NCI-H446 (cell line): ENCODE measurements around the gene RPRM.
A peak's percentile ranks its signal among the peaks of the same experiment; 100 is the strongest.
"Not testable (repeated sequence)": the region's sequence is repeated elsewhere in the genome, so short reads cannot be mapped to it uniquely, and the experiment has no call there.

Source experiments
- DNase-seq, 2 experiments: peaks; one replicate each; lab custom pipeline; 2025; lab: John Stamatoyannopoulos, UW

Gene RPRM

DNA sequence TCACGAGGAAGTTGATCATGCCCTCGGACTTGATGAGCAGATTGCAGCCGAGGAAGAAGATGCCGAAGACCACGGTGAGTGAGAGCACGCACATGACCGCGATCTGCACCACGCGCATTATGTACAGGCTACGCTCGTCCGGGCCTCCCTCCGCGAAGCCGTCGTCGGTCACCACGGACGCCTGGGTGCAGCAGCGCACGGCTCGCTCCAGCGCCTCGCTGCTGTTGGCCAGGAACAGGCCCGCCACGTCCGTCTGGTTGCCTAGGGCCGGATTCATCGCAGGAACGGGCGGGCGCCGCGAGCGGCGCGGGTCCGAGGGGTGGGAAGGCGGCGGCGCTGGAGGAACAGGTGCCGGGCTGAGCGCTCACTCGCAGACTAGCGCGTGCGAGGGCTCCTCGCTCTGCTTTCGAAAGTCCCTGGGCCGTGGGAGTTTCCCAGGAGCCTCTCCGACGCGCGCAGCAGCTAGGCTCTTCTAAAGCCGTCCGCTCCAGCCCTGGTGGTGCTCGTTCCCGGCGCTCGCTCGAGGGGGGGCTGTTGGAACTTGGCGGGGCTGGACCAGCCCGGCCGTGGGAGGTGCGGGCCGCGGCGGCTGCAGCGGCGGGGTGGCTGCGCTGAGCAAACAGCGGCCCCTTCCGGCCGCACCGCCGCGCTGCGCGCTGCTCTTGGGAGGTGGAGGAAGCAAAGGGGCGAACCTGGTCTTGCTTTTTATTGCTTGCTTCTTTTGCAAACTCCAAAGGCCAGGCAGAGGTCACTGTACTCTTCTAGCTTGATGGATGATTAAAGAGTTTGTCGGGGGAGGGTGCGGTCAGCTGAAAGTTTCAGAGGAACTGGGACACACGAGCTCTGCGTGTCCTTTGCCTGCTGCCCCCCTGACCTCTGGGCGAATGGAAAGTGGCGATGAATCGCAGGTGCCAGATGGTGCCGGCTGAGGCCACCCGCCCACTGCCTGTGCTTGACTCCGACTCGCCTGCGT, at the start of gene RPRM:
RPRM (minus strand) TSS at position 474 of the 973 bp plus-strand sequence; CDS start at position 277, 197 bp downstream.
- peak; percentile 33 to 76 for DNase-seq

- DNase-seq = peak; percentile 48 to 73
Observed at GRCh38 chr2:153519257-153519875, 40.8 kb upstream of the RPRM start.

- no peak for DNase-seq
Observed at GRCh38 chr2:153512331-153512730, 33.8 kb upstream of the RPRM start.

DNA sequence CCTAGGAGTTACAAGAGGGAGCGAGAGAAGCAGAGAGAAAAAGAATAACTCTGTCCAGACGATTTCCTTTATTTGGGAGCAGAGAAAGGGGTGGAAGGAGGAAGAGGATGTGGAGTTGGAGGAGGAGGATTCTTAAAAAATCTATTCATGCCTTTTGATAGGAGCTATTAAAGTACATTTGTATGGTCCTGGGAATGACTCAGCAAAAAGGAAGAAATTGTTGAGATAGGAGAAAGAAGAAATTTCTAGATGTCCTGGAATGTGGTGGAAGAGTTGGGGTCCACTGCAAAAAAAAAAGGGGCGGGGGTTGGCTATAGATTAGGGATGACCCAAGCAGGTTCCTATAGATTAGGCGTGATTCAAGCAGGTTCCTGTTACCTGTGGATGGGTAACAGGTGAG, 32.4 kb upstream of the RPRM start:
- no peak for DNase-seq

DNA sequence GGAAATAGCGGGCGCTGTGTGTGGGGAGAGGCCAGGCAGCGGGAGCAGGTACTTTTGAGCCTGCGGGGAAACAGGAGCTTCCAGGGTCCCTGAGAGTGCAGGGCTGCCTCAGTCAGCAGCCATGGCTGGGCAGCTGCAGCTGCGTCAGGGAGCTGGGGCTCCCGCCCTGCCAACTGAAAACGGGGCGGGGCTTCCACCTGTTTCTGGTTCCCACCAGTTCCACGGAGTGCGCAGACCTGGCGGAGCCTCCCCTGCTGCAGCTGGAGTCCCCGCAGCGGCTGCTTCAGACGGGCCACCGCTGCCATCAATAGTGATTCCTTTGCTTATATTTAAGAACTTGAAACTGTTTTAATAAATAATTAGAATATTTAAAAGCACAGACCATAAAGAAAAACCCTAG, 30.6 kb upstream of the RPRM start:
- DNase-seq = no peak

DNA sequence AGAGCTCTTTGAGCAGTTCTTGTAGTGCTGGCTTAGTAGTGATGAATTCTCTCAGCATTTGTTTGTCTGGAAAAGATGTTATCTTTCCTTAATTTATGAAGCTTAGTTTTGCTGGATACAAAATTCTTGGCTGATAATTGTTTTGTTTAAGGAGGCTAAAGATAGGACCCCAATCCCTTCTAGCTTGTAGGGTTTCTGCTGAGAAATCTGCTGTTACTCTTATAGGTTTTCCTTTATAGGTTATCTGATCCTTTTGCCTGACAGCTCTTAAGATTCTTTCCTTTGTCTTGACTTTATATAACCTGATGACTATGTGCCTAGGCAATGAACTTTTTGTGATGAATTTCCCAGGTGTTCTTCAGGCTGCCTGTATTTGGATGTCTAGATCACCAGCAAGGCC, 27.9 kb upstream of the RPRM start:
- DNase-seq = not testable (repeated sequence)

DNA sequence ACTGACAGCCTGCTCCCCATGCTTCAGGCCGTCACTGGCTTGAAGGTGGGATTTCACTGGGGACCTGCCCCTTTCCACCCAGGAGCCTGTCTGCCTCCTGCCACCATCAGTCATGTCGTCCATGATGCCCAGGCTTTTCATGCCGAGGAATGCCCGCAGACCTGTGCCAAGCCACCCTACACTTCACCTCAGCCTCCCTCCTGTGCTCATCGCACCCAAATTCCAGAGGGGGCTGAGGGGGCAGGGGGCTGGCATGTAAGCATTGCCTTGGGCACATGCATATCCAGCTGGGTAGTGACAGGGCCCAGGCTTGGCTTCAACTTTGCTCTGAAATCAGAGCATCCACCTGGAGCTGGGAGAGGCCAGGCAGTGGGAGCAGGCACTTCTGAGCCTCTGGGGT, 20.9 kb upstream of the RPRM start:
- no peak for DNase-seq

DNA sequence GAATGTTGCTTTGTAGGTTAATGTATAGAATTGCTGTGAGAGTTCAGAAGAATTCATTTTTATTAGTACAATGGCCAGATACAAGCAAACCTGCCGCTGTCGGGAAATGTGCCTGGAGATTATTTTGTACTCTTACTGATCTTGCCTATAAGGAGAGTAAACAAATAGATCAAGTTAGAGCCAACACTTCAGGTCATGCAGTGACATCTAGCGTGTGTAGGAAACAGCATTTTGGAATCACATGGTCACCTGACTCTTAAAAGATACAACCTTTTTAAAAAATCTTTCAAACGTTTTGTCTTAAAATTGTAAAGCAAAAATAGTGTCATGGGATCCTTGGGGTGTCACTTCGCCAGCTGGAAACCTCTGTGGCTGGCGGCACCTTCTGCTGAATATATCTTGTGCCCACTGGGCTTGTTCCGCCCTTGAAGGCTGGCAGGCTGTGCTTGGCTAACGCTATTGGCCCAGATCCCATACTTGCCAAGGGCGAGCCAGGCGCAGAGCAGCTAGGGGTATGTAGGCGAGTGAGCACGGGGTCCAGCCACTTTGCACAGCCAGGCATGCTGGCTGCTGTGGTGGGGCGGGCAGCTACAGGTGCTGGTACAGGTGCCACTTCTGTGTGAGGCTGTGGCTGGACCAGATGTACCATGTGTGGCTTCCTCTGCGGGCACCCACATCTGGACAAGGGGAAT, 19.5 kb upstream of the RPRM start:
- peak; percentile 25 to 52 for DNase-seq

- DNase-seq = peak in 1 of 2 experiments; percentile 9
Observed at GRCh38 chr2:153495725-153496124, 17.2 kb upstream of the RPRM start.

DNA sequence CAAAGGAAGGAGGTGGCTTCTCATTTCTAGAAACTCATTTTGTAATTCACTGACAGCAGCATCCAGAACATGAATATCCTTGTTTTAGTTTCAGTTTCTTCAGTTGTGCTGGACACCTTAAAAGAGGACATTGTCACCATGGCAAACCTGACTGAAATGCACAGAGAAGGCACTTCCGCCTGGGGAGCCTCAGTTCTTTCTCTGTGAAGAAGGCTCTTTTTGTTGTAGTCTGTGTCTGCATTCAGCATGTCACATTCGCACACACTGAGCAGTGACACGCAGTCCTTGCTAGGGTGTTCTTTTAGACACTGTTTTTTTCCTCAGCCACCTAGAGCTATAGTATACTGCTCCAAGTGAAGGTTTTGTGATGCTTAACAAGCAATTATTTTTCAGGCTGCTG, 9.5 kb upstream of the RPRM start:
- DNase-seq = no peak

DNA sequence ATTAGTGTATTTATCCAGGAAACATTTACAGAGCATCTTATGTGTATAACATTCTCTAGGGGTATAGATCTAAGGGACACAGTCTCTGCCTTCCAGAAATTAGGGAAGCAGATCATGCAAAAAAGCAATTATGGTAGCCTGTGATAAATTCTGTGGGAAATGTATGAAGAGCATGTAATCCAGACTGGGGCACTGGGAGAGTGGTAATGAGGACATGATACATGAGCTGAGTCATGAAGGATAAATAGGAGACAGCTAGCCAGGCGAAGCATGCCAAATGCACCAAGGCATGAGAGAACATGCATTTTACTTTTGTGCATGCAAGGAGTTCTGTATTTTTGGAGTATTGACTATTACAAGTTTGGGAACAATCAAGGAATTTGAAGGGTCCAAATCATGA, 8.9 kb upstream of the RPRM start:
- no peak for DNase-seq

DNA sequence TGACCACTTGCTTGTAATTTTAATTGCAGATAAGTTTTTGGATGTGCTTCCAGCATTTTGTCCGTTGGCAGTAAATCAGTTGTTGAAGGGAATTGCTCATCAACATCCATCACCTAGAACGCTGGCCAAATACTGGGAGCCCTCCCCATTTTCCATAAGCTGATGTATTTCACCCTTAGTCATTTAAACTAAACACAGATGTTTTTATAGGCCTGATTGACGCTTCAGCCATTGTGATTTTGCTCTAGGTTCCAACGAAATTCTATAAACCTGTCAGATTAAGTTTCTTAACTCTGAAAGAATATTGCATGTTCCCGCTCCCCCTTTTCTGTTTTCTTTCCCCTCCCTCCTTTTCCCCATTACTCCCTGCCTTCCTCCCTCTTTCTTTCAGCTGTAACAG, 1.0 kb upstream of the RPRM start:
- DNase-seq = no peak

DNA sequence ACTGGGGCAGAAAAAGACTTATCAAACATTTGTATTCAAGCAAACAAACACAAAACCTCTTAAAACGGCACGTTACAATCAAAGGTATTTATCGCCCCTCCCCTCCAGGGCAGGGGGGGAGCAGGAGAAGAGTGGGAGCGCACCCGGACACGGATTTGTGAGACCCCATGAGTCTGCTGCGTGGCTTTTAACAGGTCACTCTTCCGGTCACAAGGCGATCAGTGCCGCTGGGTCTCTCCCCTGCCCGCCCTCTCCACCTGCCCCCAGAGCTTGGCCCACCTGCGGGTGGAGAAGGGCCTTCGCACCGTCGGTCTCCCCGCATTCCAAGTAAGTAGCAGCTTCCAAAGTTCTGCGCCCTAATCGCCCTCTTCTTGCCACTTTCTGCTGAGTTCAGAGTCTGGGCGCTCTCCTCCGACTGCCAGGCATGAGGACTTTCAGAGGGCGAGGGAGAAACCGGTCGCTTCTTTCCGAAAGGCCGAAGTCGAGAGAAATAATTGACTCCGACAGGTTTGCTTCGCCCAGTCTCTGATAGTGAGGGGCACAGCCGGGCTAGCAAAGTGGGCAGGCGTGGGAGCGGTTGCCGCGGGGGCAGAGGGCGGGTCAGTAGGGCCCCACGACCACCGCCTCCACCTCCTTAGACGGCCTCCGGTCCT, 800 bp downstream of the RPRM start:
- DNase-seq = no peak

DNA sequence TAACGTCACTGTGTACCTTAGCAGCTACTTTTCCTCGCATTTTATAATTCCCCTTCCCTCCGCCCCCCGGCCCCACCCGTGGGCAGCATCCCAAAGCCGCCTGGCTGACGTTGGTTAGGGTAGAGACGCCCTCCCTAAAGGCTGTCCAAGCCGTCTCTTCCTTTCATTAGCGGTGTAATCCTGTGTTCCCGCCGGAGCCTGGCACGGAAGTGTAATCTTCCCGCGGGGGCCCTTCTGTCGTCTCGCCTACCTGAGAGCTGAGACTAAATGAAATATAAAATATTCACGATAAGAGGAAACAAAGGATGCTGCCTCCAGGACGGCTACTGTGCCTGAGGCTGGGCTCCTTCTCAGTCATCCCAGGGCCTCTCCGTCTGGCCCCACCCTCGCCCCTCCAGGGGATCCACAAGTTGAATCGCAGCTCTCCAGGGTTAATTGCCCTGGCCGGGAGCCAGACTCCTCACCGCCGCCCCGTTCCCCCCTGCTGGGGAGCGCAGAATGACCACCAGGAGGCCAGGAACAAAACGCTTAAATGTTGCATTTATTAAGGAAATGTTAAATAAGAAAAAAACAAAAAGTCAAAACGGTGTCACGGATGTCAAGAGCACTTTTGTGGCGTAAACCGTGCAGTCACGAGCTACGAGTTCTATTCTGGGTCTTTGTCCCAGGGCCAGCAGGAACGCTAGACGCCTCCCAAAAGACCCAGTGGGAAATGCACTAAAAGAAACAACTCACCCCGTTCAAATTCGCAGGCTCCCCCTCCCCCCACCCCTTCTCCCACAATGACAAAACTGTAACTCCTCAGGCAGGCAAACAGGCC, 1.5 kb downstream of the RPRM start:
- DNase-seq = peak in 1 of 2 experiments; percentile 29

DNA sequence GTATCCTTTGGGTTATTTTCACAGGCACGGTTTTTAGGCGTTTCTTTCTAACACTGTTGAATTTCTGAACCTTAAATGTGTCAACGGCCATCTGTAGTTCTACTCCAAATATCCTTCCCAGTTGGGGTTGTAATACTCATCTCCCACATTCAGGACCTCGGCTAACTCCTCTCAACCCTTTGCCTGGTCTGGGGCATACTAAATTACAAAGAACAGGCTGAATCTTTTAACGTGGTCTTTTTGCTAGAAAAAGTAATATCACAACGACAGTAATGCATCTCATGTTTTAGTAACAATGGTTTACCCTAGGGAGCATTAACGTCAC, 2.1 kb downstream of the RPRM start:
- DNase-seq = no peak

GRCh38 chr2:153474876-153475435, 3.6 kb downstream of the RPRM start:
- DNase-seq = no peak

GRCh38 chr2:153474407-153474806, 4.2 kb downstream of the RPRM start:
- no peak for DNase-seq

DNA sequence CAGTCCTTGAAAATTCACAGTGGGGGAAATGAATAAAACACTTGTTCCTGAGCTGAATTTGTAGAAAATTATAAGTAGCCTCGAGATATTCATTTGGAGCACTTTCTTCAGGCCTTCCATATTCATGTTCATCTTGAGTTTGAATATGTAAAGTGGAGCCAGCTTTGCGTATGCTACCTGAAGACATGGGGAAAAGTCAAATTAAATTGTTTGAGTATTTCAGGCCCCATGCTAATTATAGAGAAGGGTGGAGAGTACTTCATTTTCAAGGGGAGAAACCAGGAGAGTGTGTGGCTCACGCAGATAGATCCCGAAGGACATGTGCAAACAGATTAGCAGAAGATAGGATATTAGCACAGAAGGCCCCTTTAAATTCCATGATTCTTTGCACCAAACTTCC, 7.7 kb downstream of the RPRM start:
- DNase-seq = no peak

DNA sequence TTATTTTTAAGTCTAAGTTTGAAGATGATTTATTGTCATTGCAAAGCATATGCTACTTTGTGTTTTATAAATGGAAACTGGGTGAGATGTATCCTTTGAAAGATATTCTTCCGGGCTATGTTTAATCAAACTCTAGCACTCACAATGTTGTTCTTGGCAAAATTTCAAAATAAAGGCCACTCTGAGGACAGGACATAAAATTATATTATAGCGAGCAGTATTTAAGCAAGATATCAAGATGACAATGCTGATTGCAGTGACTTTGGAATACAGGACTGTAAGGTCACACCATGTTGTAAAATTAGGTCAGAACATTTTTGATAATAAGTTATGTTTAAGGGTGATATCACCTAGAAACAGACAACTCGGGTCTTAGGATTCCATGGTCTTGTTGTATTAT, 14.2 kb downstream of the RPRM start:
- no peak for DNase-seq

DNA sequence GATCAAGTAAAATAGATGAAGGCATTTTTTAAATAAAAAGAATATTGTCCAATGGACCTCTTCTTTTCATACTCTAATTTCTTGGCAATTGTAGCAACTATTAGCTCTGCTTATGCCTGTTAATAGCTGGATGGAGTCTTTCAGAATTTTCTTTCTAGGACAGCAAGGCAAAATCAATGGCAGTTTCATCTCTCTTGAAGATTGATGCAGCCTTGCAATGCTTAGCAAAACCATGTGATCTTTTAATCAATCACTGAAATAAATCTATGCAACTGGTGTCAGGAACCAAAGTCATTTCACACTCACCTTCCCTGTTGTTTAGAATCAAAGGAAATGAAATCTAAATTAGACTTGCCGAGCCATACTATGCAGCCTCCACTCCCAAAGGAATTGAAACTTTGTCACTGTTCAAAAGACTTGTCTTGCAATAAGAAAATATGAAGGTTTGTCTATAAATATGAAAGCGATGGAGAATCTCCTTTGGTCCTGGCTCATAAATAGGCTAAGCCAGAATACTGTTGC, 16.2 kb downstream of the RPRM start:
- DNase-seq = no peak

GRCh38 chr2:153461453-153461852, 17.1 kb downstream of the RPRM start:
- DNase-seq = no peak
